Activated effector memory CD4-positive, alpha-beta T cell treated with Interleukin-2 at 50 U/mL for 16 hours (primary cell): ENCODE measurements around the gene NGDN.
"Not testable (repeated sequence)": the region's sequence is repeated elsewhere in the genome, so short reads cannot be mapped to it uniquely, and the experiment has no call there.

Source experiments
- DNase-seq: peaks from one replicate; pipeline ENCODE4 v3.0.0-alpha.2; 2020

The NGDN gene

DNA sequence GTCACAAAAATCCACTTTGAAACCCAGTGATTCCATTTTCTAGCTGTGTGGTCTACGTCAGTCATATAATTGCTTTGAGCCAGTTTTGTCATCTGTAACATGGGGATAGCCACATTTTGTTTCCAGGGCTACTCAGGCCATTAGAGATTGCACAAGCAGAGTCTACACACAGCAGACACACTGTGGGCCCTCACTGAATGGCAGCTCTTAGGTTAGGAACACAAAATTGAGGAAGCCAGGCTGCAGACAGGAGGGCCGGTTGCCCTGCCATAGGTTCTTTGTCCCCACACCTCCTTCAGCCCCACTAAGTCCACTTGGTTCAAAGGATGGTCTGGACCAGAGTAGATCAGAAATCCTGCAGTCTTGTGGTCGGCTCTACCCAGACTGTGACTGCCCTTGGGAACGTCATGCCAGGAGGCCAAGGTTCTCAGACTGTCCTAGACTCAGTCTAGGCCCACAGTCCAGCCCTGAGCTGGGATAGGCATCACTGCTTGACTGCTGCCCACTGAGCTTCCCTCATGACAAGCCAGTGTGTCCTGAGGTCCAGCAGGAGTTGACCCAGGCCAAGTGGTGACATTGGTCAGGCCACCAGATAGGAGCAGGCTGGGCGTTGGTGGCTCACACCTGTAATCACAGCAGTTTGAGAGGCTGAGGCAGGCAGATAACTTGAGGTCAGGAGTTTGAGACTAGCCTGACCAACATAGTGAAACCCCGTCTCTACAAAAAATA, 30.2 kb upstream of the NGDN start:
- no peak for DNase-seq

DNA sequence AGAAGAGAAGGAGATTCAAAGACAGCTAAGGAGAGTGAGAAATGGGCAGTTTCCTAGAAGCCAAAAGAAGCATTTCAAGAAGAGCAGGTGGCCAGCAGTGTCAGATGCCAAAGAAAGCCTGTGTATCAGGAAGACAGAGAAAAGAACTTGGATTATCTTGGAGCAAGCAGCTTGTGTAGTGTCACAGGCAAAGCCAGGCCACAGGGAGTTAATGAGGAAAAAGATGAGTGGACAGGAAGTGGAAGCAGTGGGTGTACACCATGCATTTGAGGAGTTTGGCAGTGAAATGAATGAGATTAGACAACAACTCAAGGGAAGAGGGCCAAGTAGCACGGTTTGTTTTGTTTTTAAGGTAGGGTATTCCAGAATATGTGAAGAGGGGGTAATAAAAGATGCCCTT, 28.4 kb upstream of the NGDN start:
- no peak for DNase-seq

DNA sequence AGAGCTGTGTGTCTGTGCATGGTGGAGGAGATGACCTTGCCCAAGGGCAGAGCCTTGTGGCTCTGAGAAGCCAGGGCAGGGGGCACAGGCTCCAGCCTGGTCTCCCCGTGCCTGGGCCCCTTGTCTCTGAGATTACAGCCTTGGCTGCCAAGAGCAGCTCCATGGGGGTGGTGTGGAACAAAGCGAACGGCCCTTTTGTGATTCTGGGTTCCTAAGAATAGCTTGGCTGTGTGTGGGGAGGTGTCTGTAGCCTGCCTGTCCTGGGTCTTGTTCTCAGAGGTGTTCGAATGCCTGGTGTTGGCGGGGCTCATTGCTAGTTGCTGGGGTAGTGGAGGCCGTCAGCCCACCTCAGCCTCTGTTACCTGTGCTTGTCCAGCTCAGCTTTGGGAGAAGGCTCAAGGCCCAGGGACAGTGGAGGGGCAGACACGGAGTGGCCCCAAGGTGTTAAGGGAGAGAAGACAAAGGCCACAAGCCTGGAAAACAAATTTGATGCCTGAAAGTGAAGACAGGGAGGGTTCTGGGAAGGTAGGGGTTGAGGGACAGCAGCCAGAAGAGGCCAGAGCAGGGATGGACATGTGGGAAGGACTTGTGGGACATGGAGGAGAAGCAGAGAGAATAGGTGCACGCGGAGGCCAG, 26.7 kb upstream of the NGDN start:
- DNase-seq: no peak

DNA sequence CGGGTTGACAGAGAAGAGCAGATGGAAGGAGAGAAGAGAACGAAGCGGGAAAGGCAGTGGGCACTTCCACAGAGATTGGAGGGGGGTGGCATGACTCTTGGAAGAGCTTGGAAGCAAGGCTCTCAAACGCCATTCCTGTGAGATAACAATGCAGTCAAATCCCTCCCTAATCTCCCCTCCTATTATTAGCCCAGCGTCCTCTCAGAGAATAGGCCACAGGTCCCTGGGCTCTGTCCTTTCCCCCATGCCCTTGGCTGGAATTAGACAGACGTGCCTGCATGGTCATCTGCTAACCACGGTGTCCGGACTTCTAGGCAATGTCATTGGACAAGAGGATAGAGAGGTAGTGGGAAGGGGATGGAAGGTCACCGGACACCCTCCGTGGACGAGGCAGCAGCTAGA, 26.1 kb upstream of the NGDN start:
- DNase-seq: no peak

DNA sequence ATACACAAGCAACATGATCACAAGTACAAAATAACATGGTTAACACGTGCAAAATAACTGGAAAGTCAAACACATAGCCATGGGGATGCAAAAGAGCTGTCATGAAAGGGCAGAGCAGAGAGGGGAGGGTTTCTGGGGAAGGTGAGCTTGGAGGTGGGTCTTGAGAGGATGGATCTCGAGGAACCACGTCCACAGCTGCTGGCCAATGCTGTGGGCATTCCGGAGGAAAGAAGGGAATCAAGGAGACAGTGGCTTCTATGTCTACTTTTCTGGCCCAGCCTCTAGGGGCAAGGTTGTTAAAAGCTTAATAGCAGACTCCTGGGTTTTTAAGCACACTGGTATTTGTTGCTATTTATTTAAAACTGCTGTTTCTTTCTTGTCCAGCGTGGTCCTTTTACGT, 25.6 kb upstream of the NGDN start:
- DNase-seq: no peak

DNA sequence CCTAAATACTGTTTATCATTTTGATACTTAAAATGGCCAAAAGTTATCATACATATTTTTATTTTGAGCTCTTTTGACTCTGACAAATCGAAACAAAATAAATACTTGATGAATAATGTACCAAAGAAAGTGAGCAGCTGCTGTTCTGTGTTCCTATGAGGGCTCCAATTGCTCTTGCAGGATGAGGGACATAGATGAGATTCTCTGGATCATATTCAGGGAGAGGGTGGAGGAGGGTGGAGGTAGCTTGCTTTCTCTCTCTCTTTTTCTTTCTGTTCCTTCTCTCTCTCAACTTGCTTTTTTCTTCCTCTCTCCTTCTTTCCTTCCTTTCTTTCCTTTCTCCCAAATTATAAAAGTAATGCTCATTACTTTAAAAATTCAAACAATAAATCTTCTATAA, 25.2 kb upstream of the NGDN start:
- no peak for DNase-seq

DNA sequence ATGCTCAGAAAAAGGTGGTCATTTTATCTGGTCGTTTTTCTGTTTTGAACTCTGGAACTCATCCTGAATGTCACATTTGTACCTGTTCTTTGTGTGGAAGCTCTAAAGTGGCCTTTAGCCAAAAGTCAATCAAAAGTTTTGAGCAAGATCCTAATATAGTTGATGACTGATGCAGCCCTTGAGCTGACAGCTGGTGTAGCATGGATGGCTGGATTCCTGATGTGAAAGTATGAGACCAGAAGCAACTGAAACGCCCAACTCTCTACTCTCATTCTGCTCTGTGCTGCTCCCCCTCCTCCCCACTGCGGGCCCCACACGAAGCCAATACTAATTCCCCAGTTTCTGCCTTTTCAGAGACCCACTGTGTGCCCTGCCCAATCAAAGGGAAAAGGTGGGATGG, 23.7 kb upstream of the NGDN start:
- no peak for DNase-seq

DNA sequence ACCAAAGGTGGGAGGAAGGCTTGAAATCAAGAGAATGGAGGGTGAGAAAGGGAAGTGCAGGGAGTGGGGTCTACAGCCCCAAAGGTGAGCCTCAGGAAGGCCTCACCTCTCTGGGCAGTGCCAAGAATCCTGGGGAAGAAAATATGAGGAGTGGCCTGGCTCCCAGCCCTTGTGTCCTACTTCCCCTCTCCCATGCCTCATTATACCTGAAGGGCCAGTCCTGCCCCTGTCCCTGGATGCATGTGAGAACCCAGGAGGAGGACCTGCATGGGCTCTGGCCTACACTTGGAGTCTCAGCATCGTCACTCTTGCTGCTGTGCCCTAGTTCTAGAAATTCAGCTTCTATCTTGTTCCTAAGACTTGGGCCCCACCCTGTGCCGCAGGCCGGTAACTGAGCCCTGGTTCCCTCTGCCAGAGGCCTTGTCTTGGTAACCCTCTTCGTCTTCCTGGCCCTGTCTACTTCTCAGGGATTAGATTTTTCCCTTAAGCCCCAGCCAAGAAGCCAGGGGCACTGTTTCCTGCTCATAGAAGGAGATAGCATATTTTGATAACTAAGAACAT, 23.1 kb upstream of the NGDN start:
- no peak for DNase-seq

DNA sequence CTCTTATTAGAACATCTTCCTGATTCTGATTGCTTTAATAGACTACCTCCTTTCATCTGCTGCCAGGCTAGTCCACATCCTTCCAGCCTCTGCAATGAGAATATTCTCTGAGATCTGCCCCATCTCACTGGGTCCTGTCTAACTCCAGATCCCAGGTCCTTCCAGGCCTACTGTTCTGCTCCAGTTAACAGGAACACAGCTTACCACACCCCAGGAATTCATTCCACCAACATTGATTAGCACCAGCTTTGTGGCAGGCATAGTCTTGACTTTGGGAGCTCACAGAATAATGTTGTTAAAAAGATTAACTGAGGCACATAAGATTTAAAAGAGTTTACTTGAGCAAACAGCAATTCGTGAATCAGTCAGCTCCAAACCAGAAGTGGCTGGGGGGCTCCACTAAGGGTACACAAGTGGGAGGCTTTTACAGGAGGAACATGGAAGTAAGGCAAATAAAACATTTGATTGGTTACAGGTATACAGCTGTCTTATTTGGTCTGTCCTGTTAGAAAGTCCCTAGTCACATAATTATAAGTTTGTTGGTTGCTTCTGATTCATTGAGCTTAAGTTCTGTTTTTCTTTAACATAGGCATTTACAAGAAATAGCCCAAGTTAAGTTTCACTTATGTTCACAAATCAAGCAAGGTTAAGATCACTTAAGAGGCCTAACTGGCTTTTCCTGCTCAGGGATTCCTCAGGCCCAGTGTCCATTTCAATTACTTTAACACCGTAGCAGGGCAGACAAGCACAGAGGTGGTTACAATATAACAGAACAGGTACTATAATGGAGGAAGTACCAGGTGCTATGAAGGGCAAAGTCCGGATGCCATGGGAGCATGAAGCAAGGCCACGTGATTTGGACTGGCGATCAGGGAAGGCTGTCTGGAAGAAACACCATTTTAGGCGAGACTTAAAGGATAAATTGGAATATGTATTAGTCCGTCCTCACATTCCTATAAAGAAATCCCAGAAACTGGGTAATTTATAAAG, 21.8 kb upstream of the NGDN start:
- DNase-seq: no peak

DNA sequence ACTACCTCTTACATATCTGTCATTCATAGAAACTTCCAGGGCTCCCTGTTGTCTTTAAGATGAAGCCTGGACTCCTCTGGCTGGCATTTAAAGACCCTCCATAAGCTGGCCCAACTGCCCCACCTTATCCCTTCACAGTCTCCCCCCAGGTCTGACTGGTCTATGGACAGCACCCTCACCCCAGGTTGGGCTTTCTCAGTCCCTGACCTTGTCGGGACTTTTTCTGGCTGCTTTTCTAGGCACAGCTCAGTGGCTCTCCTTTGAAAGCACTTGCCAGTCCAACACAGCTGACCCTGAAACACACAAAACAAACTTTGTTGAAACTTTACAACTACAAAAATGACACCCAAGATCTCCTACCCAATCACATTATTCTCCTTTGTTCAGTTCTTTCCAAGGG, 20.2 kb upstream of the NGDN start:
- no peak for DNase-seq

DNA sequence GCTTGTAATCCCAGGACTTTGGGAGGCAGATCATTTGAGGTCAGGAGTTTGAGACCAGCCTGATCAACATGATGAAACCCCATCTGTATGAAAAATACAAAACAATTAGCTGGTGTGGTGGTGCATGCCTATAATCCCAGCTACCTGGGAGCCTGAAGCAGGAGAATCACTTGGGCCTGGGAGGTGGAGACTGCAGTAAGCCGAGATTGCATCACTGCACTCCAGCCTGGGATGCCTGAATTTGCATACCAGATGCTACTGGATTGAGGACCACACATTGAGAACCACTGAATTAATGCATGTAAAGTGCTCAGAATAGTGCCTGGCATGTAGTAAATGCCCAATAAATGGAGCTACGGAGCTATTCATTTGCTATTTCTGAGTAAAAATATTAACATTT, 19.1 kb upstream of the NGDN start:
- no peak for DNase-seq

DNA sequence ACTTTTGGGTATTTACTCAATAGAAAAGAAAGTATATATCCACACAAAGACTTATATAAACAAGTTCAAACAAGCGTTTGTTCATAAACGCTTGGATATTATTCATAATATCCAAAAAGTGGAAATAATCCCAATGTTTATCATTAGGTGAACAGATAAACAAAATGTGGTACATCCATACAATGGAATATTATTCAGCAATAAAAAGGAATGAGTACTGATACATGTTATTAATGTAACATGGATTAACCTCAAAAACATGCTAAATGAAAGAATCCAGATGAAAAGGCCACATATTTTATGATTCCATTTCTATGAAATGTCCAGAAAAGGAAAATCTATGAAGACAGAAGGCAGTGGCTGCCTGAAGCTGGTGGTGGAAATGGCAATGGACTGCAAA, 17.3 kb upstream of the NGDN start:
- no peak for DNase-seq

DNA sequence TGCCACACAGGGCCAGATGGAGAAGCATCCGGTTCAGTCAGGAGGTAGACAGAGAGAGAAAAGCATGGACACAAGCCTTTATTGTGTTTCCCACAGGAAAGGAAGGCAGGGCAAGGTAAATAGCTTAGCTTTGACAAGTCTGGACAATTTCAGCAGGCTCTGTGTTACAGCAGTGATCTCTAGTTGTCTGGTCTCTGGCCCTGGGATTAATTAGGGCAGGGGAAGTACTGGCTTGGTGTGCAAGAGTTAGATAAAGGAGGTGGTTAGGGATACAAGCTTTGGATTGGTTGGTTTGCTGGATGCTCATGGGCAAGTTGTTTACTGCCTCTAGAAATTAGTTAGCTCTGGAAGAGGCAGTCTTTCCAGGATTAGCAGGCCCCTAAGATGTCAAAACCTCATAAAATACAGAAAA, 15.1 kb upstream of the NGDN start:
- no peak for DNase-seq

DNA sequence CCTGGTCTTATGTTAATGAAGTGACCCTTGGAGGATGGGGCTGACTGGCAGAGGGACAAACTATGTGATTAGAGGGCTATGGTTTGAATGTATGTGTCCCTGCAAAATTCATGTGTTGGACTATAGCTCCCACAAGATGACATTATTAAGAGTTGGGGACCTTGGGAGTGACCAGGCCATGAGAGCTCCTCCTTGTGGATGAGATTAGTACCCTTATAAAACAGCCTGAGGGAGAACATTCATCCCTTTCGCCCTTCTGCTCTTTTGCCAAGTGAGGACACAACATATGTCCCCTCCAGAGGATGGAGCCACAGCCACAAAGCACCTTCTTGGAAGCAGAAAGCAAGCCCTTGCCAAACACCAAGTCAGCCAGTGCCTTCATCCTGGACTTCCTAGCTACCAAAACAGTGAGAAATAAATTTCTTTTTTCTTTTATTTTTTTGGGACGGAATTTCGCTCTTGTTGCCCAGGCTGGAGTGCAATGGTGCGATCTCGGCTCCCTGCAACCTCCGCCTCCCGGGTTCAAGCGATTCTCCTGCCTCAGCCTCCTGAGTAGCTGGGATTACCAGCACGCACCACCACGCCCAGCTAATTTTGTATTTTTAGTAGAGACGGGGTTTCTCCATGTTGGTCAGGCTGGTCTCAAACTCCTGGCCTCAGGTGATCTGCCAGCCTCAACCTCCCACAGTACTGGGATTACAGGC, 12.5 kb upstream of the NGDN start:
- not testable (repeated sequence) for DNase-seq

DNA sequence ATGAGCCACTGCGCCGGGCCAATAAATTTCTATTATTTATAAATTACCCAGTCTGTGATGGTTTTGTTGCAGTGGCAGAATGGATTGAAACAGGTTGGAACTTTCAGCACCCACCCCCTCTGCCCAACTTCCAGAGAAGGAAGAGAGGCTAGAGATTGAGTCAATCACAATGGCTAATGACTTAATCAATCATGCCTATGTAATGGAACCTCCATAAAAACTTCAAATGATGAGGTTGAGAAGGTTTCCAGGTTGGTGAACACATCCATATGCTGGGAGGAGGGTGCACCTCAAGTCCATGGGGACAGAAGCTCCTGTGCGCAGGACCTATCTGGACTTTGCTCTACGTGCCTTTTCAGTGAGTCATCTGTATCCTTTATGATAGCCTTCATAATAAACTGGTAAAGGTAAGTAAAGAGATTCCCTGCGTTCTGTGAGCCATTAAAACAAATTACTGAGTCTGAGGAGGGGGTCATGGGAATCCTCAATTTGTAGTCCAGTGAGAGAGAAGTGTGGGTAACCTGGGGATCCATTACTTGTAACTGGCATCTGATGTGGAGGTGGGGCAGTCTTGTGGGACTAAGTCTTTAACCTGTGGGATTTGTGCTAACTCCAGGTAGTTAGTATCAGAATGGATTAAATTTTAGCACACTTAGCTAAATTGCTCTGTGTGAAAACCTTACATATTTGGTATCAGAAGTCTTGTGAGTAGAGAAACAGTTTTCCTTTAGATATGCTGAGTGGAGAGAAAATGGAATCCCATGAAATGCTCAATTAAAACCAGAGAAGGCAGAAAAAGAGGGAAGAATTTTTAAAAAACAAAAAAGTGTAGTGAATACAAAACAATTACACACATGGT, 11.7 kb upstream of the NGDN start:
- DNase-seq: no peak

DNA sequence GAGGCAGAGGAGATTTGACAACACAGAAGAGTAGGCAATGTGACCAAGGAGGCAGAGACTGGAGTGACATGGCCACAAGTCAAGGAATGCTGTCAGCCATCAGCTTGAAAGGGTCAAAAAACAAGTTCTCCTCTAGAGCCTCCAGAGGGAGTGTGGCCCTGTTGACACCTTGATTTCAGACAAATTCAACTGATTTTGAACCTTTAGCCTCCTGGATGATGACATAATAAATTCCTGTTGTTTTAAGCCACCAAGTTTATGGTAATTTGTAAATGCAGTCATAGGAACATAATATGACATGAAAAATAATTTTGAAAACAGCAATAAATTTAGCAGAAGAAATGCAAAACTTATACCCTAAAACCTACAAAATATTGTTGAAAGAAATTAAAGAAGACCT, 8.5 kb upstream of the NGDN start:
- no peak for DNase-seq

DNA sequence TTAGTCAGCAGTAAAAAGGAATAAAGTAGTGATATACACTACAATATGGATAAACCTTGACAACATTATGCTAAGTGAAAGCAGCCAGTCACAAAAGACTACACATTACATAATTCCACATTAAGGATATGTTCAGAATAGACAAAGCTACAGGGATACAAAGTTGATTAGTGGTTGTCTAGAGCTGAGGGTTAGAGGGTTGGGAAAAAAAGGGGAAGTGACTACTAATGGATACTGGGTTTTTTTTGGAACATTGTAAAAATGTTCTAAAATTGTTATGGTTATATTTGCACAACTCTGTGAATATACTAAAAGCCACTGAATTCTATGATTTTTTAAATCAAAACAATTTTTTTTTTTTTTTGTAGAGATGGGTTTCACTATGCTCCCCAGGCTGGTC, 4.8 kb upstream of the NGDN start:
- DNase-seq: no peak

DNA sequence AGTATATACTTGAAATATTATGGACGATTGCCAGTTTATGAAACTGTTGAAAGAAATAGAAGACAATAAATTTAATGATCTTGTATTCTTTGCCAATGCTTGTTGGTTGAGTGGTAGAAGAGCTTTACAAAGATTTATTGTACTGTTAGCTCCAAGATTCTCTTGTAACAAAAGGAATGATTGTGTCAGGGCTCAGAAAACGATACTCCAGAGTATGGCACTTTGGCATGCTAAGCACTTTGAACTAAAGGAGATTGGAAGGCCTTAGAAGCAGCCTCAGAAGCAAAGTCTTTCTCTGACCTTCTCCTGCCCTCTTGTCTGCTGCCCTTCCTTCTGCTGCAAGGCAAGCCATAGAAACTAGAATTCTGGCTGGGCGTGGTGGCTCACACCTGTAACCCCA, 4.2 kb upstream of the NGDN start:
- no peak for DNase-seq

DNA sequence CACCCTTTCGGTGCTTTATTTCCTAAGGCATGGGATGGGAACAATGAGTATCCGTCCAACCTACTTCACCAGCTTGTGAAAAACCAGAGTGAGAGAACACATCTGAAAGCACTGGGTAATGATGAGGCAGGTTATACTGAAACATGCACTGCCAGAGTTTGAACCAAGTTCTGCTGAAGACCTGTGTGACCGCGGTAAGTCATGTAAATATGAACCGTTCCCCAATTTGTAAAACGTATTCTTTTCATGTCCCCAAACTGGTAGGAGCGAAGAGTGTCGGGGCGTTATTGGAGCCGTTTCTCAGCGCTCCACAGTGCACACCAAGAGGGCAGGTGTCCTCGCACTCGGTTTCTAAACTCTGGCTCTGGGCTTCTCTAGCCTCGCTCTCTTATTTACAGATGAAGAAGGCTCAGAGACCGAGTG, 788 bp upstream of the NGDN start:
- DNase-seq: no peak

DNA sequence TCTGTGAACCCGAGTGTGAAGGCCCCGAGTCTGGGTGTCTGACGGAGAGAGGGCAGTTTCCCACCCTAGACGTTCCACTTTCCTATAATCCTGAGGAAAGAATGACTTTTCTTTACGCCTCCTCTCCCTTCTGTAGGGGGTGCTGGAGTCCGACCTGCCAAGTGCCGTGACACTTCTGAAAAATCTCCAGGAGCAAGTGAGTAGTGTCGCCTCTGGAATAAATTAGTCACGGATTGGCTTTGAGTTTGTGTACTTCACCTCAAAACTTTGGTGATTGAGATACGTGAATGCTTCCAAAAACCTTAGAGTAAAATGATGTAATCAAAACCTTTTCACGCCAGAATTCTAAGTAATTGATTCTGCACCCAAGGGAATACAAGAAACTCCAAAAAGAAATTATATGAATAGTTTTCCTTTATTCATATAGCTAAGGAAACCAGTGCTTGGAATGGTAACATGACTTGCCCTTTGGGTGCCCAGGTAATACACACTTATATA, 452 bp downstream of the NGDN start:
- no peak for DNase-seq

DNA sequence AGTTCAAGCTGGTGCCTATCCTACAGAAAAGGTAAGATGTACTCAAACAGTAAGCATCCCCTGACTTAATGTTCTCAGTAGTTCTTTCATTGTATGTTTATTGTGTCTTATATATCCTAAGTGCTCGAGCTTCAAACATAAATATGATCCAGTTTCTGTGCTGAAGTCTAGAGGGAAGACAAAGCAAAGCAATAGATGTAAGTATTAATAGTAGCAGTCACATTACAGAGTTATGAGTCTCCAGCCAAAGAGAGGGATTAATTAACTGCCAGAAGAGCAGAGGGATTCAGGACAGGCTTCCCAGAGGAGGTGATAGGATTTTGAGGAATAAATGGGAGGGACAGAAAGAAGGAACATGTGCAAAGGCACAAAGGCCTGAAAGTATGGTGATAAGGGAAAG, 1.4 kb downstream of the NGDN start:
- no peak for DNase-seq
